ENCODE results near the gene NEDD4L.

The NEDD4L gene

DNA sequence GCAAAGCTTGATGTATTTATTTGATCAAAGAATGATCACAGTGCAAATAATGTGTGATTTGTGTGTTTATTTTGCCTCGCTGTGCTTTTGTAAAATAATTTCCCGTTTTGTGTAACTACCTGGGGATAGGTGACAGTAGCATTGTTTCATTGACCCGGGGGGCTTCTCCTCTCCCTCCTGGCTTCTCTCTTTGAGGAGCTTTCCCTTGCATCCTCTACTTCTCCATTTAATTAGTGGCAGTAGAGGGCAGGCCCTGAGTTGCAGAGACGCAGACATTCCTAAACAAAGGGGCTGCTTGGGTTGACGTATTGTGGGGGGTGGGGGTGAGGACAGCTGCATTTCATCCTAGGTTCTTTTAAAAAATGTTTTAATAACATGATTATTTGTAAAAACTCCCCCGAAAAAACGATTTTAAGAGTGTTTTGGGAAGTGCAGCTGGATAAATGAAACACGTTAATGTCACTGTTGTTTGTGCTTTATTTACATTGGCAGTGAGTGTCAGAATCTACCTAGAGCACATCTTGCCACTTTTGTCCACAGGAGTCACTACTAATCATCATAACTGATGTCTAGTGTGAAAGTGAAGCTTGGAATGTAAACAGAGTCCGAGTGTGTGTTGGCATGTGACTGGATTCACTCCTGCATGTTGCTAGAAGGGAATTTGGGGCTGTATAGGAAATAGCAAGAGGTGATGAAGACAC lies 2.2 kb downstream of the NEDD4L start (continued):
- TF ChIP-seq ZNF266 (tag by site-specific recombination; IDR thresholded peaks at IDR 0.05; ENCODE audit: low read depth) (no peak), SP7 (tag by site-specific recombination; IDR thresholded peaks at IDR 0.05) (no peak), ZXDB (tag by site-specific recombination; IDR thresholded peaks at IDR 0.05) (no peak), OSR2 (tag by site-specific recombination; IDR thresholded peaks at IDR 0.05) (peak; percentile 50), ZNF473 (tag by site-specific recombination; IDR thresholded peaks at IDR 0.05) (no peak), ZNF48 (tag by site-specific recombination; IDR thresholded peaks at IDR 0.05) (no peak), ZNF394 (tag by site-specific recombination; IDR thresholded peaks at IDR 0.05; ENCODE audit: borderline replicate concordance) (peak; percentile 66), GLIS2 (tag by site-specific recombination; IDR thresholded peaks at IDR 0.05) (no peak), ZNF777 (tag by site-specific recombination; IDR thresholded peaks at IDR 0.05; ENCODE audit: borderline replicate concordance) (no peak)

DNA sequence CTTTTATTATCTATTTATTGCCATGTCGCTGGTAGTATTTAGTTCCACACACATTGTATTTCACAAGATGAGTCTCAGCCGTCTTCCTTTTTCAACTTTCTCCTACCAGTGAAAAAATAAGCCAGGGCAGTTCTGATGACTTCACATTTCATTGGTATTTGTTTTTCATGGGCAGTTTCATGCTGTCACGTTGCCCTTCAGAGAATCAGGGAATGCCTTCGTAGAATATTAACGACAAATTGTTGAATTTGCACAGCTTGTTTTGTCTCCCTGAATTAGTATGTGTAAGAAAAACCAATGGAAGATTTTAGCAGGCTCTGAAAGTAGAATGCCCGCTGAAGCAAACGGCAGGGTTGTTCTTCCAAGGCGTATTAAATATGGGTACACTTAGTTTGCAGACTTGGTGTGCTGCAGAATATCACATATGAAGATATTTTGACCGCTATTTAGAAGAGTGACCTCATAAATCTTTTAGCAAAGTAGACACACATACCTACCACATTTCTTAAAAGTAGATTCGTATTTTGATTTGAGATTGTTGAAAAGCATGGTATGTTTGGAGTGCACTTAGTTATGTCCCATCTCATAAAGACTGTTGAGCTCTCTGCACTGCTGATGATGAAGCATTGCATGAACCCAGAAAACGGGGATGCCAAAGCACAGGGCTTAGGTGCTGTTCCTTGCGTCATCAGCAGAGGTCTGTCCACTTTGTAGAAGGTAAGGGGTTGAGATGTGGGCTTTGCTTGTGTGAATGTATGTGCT lies 2.9 kb downstream of the NEDD4L start:
- Histone ChIP-seq H3K4me3 (ENCODE audit: low read depth, low read length) (no peak overlapping the region), H3K27ac (ENCODE audit: extremely low read depth, low read depth, low read length) (no peak overlapping the region), H3K9me3 (ENCODE audit: control insufficient read depth, insufficient read depth, low read depth, low read length) (no peaks in the 10 kb centered on the region), H3K36me3 (ENCODE audit: control insufficient read depth in 2 of 2, insufficient read depth in 1 of 2, low read length in 2 of 2) (no peaks in the 10 kb centered on the region), H3K4me1 (ENCODE audit: control insufficient read depth, insufficient read depth, low read length) (peaks cover 11% of the 10 kb centered on the region)
- TF ChIP-seq, protein P1, sequence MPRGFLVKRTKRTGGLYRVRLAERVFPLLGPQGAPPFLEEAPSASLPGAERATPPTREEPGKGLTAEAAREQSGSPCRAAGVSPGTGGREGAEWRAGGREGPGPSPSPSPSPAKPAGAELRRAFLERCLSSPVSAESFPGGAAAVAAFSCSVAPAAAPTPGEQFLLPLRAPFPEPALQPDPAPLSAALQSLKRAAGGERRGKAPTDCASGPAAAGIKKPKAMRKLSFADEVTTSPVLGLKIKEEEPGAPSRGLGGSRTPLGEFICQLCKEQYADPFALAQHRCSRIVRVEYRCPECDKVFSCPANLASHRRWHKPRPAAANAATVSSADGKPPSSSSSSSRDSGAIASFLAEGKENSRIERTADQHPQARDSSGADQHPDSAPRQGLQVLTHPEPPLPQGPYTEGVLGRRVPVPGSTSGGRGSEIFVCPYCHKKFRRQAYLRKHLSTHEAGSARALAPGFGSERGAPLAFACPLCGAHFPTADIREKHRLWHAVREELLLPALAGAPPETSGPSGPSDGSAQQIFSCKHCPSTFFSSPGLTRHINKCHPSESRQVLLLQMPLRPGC (tag by site-specific recombination; IDR thresholded peaks at IDR 0.05): 0 out of 2 replicates have a peak, but pooled peaks have one; percentile 1
- TF ChIP-seq ZNF221 (tag by site-specific recombination; IDR thresholded peaks at IDR 0.05; ENCODE audit: borderline replicate concordance) (no peak), PRDM1 (tag by site-specific recombination; IDR thresholded peaks at IDR 0.05) (peak; percentile 18; the same call in 1 of the 2 replicates)
- CTCF ChIA-PET: interaction anchor here (0.6 to 3.1 kb wide), 13 partner anchors 8 to 289 kb away, joined by 3 to 21 read pairs (median 3); no protein-coding TSS in a partner anchor
- POLR2A ChIA-PET: interaction anchor here (0.5 kb wide), 1 partner anchor 10 kb away, joined by 3 read pairs; no protein-coding TSS in a partner anchor

DNA sequence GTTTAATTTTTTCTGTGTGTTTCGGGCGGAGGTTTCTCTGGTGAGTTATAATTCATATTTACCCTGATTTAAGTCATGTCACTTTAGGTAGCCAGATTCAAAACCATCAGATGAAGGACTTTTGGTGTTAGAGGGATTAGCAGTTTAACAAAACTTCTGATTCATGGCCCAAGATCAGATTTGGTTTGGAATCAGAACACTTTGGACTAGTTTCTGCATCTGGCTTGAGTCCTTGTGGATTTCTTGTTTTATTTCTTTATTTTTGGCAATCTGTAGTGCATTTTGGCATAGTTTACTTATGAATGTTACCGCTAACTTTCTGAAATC lies 3.5 kb downstream of the NEDD4L start:
- ChIA-PET POLR2A (no interaction called here), CTCF (interaction anchor here (0.6 to 3.1 kb wide), 6 partner anchors 31 to 340 kb away, joined by 3 to 21 read pairs (median 4); no protein-coding TSS in a partner anchor)
- Histone ChIP-seq H3K4me1 (ENCODE audit: control insufficient read depth, insufficient read depth, low read length) (peaks cover 11% of the 10 kb centered on the region), H3K27ac (ENCODE audit: extremely low read depth, low read depth, low read length) (no peak overlapping the region), H3K4me3 (ENCODE audit: low read depth, low read length) (no peak overlapping the region), H3K36me3 (ENCODE audit: control insufficient read depth in 2 of 2, insufficient read depth in 1 of 2, low read length in 2 of 2) (no peaks in the 10 kb centered on the region), H3K9me3 (ENCODE audit: control insufficient read depth, insufficient read depth, low read depth, low read length) (no peaks in the 10 kb centered on the region)
- no peak for TF ChIP-seq ZNF324 (tag by site-specific recombination; IDR thresholded peaks at IDR 0.05)
- TF ChIP-seq, protein P2, sequence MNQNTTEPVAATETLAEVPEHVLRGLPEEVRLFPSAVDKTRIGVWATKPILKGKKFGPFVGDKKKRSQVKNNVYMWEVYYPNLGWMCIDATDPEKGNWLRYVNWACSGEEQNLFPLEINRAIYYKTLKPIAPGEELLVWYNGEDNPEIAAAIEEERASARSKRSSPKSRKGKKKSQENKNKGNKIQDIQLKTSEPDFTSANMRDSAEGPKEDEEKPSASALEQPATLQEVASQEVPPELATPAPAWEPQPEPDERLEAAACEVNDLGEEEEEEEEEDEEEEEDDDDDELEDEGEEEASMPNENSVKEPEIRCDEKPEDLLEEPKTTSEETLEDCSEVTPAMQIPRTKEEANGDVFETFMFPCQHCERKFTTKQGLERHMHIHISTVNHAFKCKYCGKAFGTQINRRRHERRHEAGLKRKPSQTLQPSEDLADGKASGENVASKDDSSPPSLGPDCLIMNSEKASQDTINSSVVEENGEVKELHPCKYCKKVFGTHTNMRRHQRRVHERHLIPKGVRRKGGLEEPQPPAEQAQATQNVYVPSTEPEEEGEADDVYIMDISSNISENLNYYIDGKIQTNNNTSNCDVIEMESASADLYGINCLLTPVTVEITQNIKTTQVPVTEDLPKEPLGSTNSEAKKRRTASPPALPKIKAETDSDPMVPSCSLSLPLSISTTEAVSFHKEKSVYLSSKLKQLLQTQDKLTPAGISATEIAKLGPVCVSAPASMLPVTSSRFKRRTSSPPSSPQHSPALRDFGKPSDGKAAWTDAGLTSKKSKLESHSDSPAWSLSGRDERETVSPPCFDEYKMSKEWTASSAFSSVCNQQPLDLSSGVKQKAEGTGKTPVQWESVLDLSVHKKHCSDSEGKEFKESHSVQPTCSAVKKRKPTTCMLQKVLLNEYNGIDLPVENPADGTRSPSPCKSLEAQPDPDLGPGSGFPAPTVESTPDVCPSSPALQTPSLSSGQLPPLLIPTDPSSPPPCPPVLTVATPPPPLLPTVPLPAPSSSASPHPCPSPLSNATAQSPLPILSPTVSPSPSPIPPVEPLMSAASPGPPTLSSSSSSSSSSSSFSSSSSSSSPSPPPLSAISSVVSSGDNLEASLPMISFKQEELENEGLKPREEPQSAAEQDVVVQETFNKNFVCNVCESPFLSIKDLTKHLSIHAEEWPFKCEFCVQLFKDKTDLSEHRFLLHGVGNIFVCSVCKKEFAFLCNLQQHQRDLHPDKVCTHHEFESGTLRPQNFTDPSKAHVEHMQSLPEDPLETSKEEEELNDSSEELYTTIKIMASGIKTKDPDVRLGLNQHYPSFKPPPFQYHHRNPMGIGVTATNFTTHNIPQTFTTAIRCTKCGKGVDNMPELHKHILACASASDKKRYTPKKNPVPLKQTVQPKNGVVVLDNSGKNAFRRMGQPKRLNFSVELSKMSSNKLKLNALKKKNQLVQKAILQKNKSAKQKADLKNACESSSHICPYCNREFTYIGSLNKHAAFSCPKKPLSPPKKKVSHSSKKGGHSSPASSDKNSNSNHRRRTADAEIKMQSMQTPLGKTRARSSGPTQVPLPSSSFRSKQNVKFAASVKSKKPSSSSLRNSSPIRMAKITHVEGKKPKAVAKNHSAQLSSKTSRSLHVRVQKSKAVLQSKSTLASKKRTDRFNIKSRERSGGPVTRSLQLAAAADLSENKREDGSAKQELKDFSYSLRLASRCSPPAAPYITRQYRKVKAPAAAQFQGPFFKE (tag by site-specific recombination; IDR thresholded peaks at IDR 0.05; ENCODE audit: borderline replicate concordance): no peak
- no peak for TF ChIP-seq ZNF10 (tag by site-specific recombination; IDR thresholded peaks at IDR 0.05)
- no peak for TF ChIP-seq AEBP2 (tag by site-specific recombination; IDR thresholded peaks at IDR 0.05; ENCODE audit: borderline replicate concordance)
- no peak for TF ChIP-seq ZNF76 (tag by site-specific recombination; IDR thresholded peaks at IDR 0.05; ENCODE audit: borderline replicate concordance, low read depth)
- no peak for TF ChIP-seq ZSCAN18 (tag by site-specific recombination; IDR thresholded peaks at IDR 0.05)
- TF ChIP-seq ZNF830 (tag by site-specific recombination; IDR thresholded peaks at IDR 0.05; ENCODE audit: low read depth): no peak
- TF ChIP-seq ZNF623 (tag by site-specific recombination; IDR thresholded peaks at IDR 0.05): no peak
- no peak for TF ChIP-seq ZNF768 (tag by site-specific recombination; IDR thresholded peaks at IDR 0.05)
